A549 treated with Hydrocortisone at 1 μM for 4 hours (cell line): Measurements from ENCODE around the gene PPP4R3C. TPM values are rescaled to one million over a fixed set of nuclear protein-coding genes. Genes with fewer than 3 reads are reported as not detected.

ENCODE experiments used
- total RNA-seq: library from RNA; stranded (reverse); fragments of 200-300 nt; extraction: Qiagen RNA extraction; gene quantifications from 5 replicates; pipeline ENCODE4 v1.2.3, GENCODE V29; 2022

PPP4R3C gene
- not detected in 5 replicates for total RNA-seq

DNA sequence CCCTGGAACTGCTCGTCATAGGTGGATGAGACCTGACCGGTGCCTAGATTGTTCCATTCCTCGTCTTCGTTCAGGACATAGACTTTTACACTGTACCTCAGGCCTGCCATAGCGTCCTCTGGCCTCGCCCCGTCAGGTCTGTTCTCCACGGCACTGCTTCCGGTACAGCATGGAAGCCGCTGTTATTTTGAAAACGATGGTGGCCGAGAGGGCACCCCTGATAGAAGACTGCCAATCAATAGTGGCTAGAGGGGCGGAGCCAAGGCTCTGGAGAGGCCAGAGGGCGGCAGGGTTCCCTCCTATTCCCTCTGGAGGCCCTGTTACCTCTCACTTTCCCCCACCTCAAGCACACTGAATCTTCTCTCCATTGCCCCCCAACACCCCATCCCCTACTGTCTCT is at the start of gene PPP4R3C:
PPP4R3C (minus strand) TSS at position 155 of the 400 bp plus-strand sequence; CDS start at position 110, 45 bp downstream.

Other genes starting within 250 kb of the PPP4R3C start
- gene DCAF8L2, start 127.0 kb upstream of the PPP4R3C start, total RNA-seq: not detected in 5 replicates